A673 (cell line): ENCODE measurements around the gene VSTM1.
"Not testable (repeated sequence)": the region's sequence is repeated elsewhere in the genome, so short reads cannot be mapped to it uniquely, and the experiment has no call there.

Experiments used
- CTCF ChIP-seq: fragments of 300-800, 200-600 bp; sonication (generic); conservative IDR thresholded peaks from 2 replicates; pipeline ENCODE4 v1.5.1; 2017; ENCODE audit warnings: low read depth, mild to moderate bottlenecking, antibody characterized with exemption, low read length, moderate library complexity, mixed read lengths
- EZH2 ChIP-seq: fragments of 200-600 bp; sonication (generic); IDR thresholded peaks from 2 replicates; pipeline ENCODE4 v1.6.1; 2017; ENCODE audit warnings: borderline replicate concordance, low read depth, mild to moderate bottlenecking, mixed read lengths, antibody characterized with exemption, low read length; ENCODE audit not compliant: poor library complexity, severe bottlenecking

- TF ChIP-seq CTCF, EZH2: not testable (repeated sequence)
These were observed 36.2 kb upstream of the VSTM1 start for GRCh38 chr19:54099903-54100255.
